GM18858 (cell line): ENCODE data around the gene FBLIM1.
"Not testable (repeated sequence)": the region's sequence is repeated elsewhere in the genome, so short reads cannot be mapped to it uniquely, and the experiment has no call there.

Source experiments
- ATAC-seq: cut with Tn5 transposase; IDR thresholded peaks from one replicate; pipeline ENCODE4 v1.9.1; 2021; ENCODE audit not compliant: unreplicated experiment

Gene FBLIM1

GRCh38 chr1:15807549-15807948, 49.0 kb downstream of the FBLIM1 start, which contains the start of gene UQCRHL:
TSS of gene UQCRHL (minus strand) at chr1:15807649. CDS start at chr1:15807649, 0 bp downstream.
- not testable (repeated sequence) for ATAC-seq

GRCh38 chr1:15808955-15809354, 50.4 kb downstream of the FBLIM1 start:
- no peak for ATAC-seq

- no peak for ATAC-seq
Observed at GRCh38 chr1:15810073-15810472, 51.5 kb downstream of the FBLIM1 start.

- ATAC-seq = no peak
Observed at GRCh38 chr1:15816674-15817073, 58.1 kb downstream of the FBLIM1 start.

GRCh38 chr1:15820478-15820877, 61.9 kb downstream of the FBLIM1 start:
- no peak for ATAC-seq

- ATAC-seq = no peak
Observed at GRCh38 chr1:15825800-15826199, 67.2 kb downstream of the FBLIM1 start.

GRCh38 chr1:15826810-15827507, 68.4 kb downstream of the FBLIM1 start:
- no peak for ATAC-seq

- ATAC-seq = not testable (repeated sequence)
Observed at GRCh38 chr1:15827567-15827966, 69.0 kb downstream of the FBLIM1 start.

- ATAC-seq = not testable (repeated sequence)
Observed at GRCh38 chr1:15828931-15829330, 70.3 kb downstream of the FBLIM1 start.

GRCh38 chr1:15830258-15830657, 71.7 kb downstream of the FBLIM1 start:
- ATAC-seq = no peak

- no peak for ATAC-seq
Observed at GRCh38 chr1:15833069-15833679, 74.6 kb downstream of the FBLIM1 start.

- no peak for ATAC-seq
Observed at GRCh38 chr1:15833842-15834405, 75.3 kb downstream of the FBLIM1 start.

GRCh38 chr1:15834406-15835204, 76.0 kb downstream of the FBLIM1 start:
- ATAC-seq = peak; percentile 29

GRCh38 chr1:15835205-15835740, 76.7 kb downstream of the FBLIM1 start:
- ATAC-seq = no peak

- peak; percentile 31 for ATAC-seq
Observed at GRCh38 chr1:15835741-15836510, 77.3 kb downstream of the FBLIM1 start.
